GM21381 (cell line): ENCODE measurements around the gene RAC3.

Experiments
- ATAC-seq: cut with Tn5 transposase; IDR thresholded peaks from one replicate; pipeline ENCODE4 v1.9.1; 2021; ENCODE audit warnings: mild to moderate bottlenecking, moderate library complexity; ENCODE audit not compliant: unreplicated experiment

RAC3 gene

DNA sequence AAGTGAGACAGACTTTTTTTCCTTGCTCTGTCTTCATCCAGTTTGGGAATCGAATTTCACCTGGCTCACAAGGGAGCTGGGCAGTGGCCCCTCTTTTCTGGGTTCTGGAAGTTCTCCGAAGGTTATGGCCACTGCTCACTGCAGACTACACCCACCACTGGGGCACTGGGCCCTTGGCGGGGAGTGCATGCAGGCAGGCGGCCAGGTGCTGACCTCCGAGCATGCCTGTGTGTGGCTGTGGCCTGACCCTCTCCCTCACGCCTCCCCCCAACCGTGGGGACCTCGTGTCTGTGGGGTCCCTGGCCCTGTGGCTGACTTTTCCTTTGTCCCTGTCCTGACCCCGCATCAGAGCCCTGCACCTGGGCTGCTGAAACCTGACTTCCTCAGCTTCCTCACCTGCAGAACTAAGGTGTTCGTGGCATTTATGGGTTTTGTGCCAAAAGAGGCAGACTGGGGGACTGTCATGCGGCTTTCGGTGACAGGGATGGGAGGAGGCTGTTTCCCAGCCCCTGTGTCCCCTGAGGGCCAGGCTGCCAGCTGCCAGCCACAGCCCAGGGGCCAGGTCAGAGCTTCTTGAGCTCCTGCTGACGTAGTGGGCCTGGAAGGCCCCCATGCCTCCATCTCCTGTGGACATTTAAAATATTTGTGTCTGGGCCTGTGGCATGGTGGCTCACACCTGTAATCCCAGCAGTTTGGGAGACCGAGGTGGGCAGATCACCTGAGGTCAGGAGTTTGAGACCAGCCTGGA is 32.6 kb upstream of the RAC3 start:
- no peak for ATAC-seq

DNA sequence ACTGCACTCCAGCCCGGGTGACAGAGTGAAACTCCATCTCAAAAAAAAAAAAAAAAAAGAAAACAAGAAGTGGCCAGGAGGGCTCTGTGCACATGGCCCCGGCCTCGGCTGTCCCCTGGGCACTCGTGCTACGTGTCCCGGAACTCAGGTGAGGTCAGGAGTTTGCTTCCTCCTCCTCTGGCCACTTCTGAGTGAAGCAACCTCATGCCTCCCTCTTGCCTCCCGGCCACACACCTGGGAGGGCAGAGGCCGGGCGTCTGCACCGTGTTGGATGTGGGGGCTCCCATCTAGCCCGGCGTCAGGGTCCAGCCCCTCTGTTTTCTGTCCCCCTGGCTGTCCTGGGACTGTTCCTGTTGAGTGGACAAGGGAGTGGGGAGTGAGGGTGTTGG is 31.9 kb upstream of the RAC3 start:
- ATAC-seq, result no peak

- no peak for ATAC-seq
These were observed 31.3 kb upstream of the RAC3 start for GRCh38 chr17:81999976-82000802.

GRCh38 chr17:82000803-82001570 is 30.5 kb upstream of the RAC3 start:
- ATAC-seq, result no peak

DNA sequence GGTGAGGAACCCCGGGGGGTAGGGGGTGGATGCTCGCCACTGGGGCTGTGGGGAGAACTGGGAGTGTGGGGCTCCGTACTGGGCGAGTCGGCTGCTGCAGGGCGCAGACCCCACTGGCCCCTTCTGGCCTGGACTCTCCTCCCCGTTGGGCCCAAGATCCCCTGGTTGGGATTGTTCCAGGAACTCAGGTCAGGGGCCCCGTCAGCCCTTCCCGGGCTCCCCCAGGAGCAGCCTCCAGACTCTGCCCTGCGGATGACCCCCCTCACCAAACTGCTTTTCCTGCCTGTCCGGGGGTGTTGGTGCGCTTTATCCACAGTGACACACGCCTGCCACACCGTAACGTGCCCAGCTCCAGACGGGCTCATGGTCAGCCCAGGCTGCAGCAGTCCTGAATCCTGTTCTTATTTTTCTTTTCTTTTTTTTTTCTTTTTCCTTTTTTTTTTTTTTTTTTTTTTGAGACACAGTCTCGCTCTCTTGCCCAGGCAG is 29.9 kb upstream of the RAC3 start:
- ATAC-seq, result no peak

DNA sequence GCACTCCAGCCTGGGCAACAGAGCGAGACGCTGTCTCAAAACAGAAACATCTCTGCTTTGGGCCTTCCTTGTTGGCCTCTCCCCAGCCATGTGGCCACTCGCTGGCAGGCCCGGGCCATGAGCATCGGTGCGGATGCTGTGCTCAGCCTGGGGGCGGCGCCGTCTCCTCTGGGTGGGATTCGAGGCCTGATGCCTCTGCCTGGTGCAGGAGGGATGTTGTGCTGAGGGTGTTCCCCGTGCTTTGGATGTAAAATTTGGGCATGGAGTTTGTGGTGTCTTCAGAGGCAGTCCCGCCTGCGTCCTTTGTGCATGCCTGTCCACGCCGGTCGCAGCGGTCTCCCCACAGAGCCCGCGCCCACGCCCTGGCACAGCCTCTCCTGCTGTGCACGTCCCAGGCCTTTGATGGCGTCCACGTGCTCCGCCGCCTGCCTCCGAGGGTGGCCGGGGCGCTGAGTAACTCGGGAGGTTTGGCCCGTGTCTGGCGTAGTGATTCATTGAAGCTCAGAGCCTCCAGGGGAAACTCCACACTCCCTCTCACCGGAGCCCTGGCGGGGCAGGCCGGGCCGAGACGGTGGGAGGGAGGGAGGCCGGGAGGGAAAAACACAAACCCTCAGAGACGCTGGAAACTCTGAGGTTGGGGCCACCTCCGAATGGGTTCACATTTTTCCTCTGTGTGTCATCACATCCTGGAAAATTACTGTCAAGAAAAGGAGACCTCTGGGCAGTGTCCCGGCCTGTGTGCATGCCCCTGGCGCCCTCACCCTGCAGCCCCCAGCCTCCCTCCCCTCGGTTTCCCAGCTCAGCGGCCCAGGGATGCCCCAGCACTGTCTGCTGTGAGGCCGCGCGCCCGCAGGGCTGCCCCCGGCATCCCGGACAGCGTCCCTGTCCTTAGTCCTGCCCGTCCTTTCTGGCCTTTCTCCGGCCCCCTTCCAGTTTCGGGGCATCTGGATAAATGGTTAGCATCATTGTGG is 27.8 kb upstream of the RAC3 start:
- no peak for ATAC-seq

- no peak for ATAC-seq
These were observed 26.7 kb upstream of the RAC3 start for GRCh38 chr17:82004517-82005455.

- ATAC-seq, result no peak
These were observed 25.7 kb upstream of the RAC3 start for GRCh38 chr17:82005701-82006348.

- no peak for ATAC-seq
These were observed 24.8 kb upstream of the RAC3 start for GRCh38 chr17:82006468-82007227.

GRCh38 chr17:82007228-82007494 is 24.3 kb upstream of the RAC3 start:
- no peak for ATAC-seq

DNA sequence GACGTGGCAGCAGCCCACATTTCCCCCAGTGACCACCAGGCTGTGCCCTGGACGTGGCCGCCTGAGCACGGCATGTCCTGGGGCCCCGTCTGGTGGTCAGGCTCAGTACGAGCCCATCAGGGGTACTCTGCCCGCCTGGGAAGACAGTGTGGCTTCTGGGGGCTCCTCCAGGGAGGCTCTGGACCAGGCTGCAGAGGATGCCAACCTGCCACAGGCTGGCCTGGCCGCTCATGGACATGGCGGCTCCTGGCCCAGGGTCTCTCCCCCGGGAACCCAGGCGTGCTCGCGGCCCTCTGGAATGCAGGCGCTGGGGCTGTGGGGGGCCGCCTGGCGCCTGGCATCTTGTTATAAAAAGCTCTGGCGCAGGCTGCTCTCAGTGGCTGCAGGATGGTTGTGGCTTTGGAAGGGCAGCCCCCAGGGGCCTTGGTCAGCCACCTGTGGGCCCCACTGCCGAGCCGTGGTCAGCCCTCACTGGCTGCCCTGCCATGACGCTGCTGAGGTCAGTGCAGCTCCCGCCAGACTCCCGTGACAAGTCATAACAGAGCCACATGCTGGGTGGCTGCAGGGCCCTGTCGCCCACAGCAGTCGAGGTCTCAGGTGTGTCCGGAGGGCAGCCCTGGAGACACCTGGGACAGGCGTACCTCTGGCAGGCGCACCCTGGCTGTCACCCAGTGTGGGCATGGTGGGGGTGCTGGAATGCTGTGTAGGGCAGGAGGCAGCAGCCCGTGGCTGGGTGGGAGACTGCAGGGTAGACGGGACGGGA is 23.8 kb upstream of the RAC3 start:
- no peak for ATAC-seq

DNA sequence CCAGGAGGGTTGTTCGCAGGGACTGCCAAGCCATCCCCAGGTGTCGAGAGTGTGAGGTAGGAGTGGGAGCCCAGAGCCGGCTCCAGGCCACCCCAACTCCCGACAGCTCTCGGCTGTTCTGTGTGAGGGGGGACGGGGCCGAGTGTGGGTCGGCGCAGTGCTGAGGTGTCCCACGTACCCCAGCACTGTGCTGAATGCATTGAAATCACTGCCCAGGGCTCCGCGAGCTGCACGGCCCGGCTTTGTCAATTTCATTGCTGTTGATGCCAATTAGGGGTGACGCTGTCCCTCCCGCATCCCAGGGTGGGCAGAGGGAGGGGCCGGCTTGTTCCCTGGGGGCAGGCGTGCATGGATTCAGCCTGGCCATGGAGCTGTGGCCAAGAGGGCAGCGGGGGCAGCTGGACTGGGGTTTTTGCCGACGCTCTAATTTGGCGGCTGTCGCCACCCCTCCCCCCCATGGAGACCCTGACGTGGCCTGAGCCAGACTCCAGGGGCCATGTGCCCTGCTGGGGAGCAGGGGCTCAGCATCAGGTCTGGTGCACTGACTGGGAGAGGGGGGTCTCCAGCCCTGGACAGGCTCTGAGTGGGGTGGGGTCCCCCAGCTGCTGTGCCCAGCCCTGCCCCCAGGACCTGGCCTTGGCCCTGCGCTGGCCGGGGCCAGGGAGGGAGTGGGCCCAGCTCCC is 23.1 kb upstream of the RAC3 start:
- ATAC-seq, result no peak

- no peak for ATAC-seq
These were observed 22.5 kb upstream of the RAC3 start for GRCh38 chr17:82008941-82009405.

DNA sequence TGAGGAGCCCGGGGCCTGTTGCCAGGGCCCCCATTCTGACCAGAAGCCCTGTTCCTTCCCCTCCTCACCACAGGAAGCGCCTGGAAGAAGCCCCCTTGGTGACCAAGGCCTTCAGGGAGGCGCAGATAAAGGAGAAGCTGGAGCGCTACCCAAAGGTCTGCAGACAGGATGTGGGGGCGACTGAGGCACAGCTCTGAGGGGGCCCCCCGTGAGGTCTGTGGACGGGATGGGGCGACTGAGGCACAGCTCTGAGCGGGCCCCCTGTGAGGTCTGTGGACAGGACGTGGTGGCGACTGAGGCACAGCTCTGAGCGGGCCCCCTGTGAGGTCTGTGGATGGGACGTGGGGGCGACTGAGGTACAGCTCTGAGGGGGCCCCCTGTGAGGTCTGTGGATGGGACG is 22.1 kb upstream of the RAC3 start:
- ATAC-seq, result no peak

DNA sequence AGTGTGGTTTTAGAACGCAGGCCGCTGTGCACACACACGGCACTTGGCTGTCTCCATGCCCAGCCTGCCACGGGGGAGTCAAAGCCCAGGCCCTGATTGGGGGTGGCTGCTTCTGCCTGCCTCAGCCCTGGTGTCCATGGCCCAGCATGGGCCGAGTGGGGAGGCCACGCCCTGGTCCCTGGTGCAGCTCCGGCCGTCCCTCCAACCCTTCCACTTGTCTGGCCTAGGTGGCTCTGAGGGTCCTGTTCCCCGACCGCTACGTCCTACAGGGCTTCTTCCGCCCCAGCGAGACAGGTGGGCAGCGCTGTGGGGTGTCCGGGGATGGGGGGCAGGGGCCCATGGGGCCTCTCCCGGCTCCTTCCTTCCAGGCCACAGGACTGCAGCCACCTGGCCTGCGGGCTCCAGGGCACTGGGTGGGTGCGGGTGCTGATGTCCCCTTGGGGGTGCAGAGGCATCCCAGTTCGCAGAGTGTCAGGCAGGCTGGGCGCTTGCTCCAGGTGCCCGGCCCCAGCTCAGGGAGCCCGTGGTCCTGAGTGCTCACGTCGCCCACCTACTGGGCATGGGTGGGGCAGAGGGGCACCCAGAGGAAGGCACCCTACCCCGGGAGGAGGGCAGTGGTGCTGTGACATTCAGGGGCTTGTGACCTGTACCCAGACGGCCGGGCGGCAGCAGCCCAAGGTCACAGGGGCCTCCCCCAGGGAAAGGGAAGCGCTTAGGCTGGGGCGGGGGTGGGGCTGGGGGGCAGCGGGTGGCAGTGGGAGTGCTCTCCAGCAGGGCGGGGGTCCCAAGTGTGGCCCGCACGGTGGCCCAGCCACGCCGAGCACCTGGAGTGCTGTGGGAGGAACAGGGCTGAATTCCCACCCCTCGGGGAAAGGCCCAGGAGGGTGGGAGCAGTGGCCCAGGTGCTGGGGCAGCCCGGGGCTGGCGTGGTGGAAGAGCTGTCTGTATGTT is 20.6 kb upstream of the RAC3 start:
- ATAC-seq, result no peak
